ENCODE data around the gene TMEM43. TPM values are rescaled to one million over a fixed set of nuclear protein-coding genes. Genes with fewer than 3 reads are reported as not detected.

The TMEM43 gene
- total RNA-seq, 6 experiments from 2014 or later = 9.3 to 16.8 (median 14.6) TPM

GRCh38 chr3:14151471-14152083 lies 26.7 kb downstream of the TMEM43 start:
- TF ChIP-seq, protein P1, sequence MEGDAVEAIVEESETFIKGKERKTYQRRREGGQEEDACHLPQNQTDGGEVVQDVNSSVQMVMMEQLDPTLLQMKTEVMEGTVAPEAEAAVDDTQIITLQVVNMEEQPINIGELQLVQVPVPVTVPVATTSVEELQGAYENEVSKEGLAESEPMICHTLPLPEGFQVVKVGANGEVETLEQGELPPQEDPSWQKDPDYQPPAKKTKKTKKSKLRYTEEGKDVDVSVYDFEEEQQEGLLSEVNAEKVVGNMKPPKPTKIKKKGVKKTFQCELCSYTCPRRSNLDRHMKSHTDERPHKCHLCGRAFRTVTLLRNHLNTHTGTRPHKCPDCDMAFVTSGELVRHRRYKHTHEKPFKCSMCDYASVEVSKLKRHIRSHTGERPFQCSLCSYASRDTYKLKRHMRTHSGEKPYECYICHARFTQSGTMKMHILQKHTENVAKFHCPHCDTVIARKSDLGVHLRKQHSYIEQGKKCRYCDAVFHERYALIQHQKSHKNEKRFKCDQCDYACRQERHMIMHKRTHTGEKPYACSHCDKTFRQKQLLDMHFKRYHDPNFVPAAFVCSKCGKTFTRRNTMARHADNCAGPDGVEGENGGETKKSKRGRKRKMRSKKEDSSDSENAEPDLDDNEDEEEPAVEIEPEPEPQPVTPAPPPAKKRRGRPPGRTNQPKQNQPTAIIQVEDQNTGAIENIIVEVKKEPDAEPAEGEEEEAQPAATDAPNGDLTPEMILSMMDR (IDR thresholded peaks at IDR 0.05) = no peak
- no peak for TF ChIP-seq POLR2A (IDR thresholded peaks at IDR 0.05)
- no peaks in the 10 kb centered on the region for H3K9me3 ChIP-seq
- H3K27me3 ChIP-seq = no peaks in the 10 kb centered on the region
- H3K27ac ChIP-seq = no peak overlapping the region
- DNase-seq (no peak), ATAC-seq (no peak)
- WGBS (ENCODE audit: insufficient coverage, low coverage, low lambda C conversion rate, missing lambda C conversion rate) = 100% methylated on average over 3 of the region's 12 CpGs
- intact Hi-C loops (cut with DNase I) = no loop called here
- no peaks in the 10 kb centered on the region for H3K4me1 ChIP-seq
- H3K36me3 ChIP-seq = peaks cover 0 to 53% (median 23%) of the 10 kb centered on the region in 4 donors
- H3K4me3 ChIP-seq = no peak overlapping the region

DNA sequence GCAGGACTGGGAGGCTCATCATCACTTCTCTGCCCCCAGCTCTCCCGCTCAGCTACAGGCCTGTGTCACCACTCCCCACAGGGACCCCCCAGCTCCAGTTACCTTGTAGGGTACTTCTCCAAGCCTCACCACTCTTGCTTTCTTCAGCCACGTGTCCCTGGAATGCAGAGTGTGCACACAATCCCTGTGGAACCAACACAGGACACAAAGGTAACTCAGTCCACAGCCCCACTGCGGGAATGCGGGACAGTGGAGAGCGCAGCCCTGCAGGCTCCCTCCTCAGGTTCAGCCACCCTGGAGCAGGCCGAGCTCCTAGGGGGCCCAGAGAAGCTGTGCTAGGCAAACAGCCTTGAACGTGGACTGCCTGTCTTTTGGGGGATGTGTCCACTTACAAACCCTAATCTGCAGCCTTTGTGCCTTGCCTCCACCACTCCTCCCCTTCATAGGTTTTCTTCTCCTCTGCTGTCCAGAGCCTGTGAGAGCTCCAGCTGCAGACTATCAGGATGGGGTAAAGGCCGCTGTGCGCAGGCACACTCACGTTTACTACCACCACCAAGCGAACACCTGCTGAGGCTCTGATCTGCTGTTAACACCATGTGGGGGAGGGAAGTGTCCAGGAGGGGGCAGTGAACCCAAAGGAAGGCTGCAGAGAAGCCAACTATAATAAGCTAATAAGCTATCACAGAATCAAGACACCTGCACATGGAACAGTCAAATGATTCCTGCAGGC lies 27.5 kb downstream of the TMEM43 start:
- Histone ChIP-seq H3K27me3 (no peaks in the 10 kb centered on the region), H3K4me1 (no peaks in the 10 kb centered on the region), H3K4me3 (no peak overlapping the region), H3K9me3 (no peaks in the 10 kb centered on the region), H3K27ac (no peak overlapping the region), H3K36me3 (peaks cover 0 to 53% (median 23%) of the 10 kb centered on the region in 4 donors)
- ATAC-seq (no peak), DNase-seq (no peak)
- 91% methylated on average over 6 of the region's 11 CpGs for WGBS (ENCODE audit: insufficient coverage, low coverage, low lambda C conversion rate, missing lambda C conversion rate)
- intact Hi-C loops (cut with DNase I) = no loop called here
- no peak for TF ChIP-seq POLR2A (IDR thresholded peaks at IDR 0.05)
- TF ChIP-seq, protein P1 (IDR thresholded peaks at IDR 0.05) = peak in 1 of 4 donors; percentile 11

DNA sequence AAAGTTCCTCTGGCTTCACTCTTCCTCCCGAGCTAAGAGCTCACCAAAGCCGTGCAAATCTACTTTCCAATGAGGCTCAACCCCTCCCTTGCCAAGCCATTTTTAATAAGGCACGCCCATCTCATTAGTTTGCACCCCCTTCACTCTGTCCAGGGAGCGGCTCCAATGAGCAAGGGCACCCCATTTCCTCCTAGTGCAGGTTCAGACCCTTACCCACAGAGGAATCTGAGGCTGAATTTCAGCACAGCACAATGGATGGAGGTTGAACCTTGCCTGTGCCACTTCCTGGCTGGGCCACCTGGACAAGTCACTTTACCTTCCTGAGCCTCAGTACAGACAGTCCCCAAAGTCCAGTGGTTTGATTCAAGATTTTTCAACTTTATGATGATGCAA lies 28.1 kb downstream of the TMEM43 start:
- Histone ChIP-seq H3K4me1 (no peaks in the 10 kb centered on the region), H3K4me3 (no peak overlapping the region), H3K36me3 (peaks cover 0 to 53% (median 25%) of the 10 kb centered on the region in 4 donors), H3K27me3 (no peaks in the 10 kb centered on the region), H3K27ac (no peak overlapping the region), H3K9me3 (no peaks in the 10 kb centered on the region)
- WGBS (ENCODE audit: insufficient coverage, low coverage, low lambda C conversion rate, missing lambda C conversion rate) = 89% methylated on average over 3 of the region's 4 CpGs
- no peak for ATAC-seq
- no peak for DNase-seq
- intact Hi-C loops (cut with DNase I) = no loop called here
- no peak for TF ChIP-seq POLR2A (IDR thresholded peaks at IDR 0.05)
- TF ChIP-seq, protein P1 (IDR thresholded peaks at IDR 0.05) = no peak

GRCh38 chr3:14153663-14154062 lies 28.8 kb downstream of the TMEM43 start:
- DNase-seq = no peak
- Histone ChIP-seq H3K27ac (no peak overlapping the region), H3K4me3 (no peak overlapping the region), H3K27me3 (no peaks in the 10 kb centered on the region), H3K4me1 (no peaks in the 10 kb centered on the region), H3K36me3 (peaks cover 0 to 60% (median 32%) of the 10 kb centered on the region in 4 donors), H3K9me3 (no peaks in the 10 kb centered on the region)
- intact Hi-C loops (cut with DNase I) = no loop called here
- TF ChIP-seq, protein P1 (IDR thresholded peaks at IDR 0.05) = no peak
- TF ChIP-seq POLR2A (IDR thresholded peaks at IDR 0.05) = no peak
- 100% methylated on average over 1 of the region's 6 CpGs for WGBS (ENCODE audit: insufficient coverage, low coverage, low lambda C conversion rate, missing lambda C conversion rate)
- ATAC-seq = no peak
